ENCODE measurements around the gene SH3PXD2B. TPM values are rescaled to one million over a fixed set of nuclear protein-coding genes. Genes with fewer than 3 reads are reported as not detected.

The SH3PXD2B gene
- total RNA-seq, 1 experiment from 2014 or later = 9.4 TPM

GRCh38 chr5:172436879-172437369, 17.4 kb downstream of the SH3PXD2B start:
- no peak for DNase-seq (ENCODE audit: low spot score)

GRCh38 chr5:172436078-172436878, 18.0 kb downstream of the SH3PXD2B start:
- DNase-seq (ENCODE audit: low spot score) = no peak

- DNase-seq (ENCODE audit: low spot score) = no peak
Measured at GRCh38 chr5:172435362-172436077, 18.8 kb downstream of the SH3PXD2B start.

- DNase-seq (ENCODE audit: low spot score) = no peak
Measured at GRCh38 chr5:172434251-172434650, 20.1 kb downstream of the SH3PXD2B start.

- DNase-seq (ENCODE audit: low spot score) = no peak
Measured at GRCh38 chr5:172433513-172433912, 20.8 kb downstream of the SH3PXD2B start.

- no peak for DNase-seq (ENCODE audit: low spot score)
Measured at GRCh38 chr5:172433071-172433470, 21.3 kb downstream of the SH3PXD2B start.

- DNase-seq (ENCODE audit: low spot score) = no peak
Measured at GRCh38 chr5:172430354-172430753, 24.0 kb downstream of the SH3PXD2B start.

GRCh38 chr5:172429201-172429940, 25.0 kb downstream of the SH3PXD2B start:
- DNase-seq (ENCODE audit: low spot score) = no peak

GRCh38 chr5:172428224-172429166, 25.8 kb downstream of the SH3PXD2B start:
- DNase-seq (ENCODE audit: low spot score) = no peak

- no peak for DNase-seq (ENCODE audit: low spot score)
Measured at GRCh38 chr5:172427202-172427601, 27.1 kb downstream of the SH3PXD2B start.

GRCh38 chr5:172426086-172426485, 28.2 kb downstream of the SH3PXD2B start:
- no peak for DNase-seq (ENCODE audit: low spot score)

GRCh38 chr5:172425402-172425801, 28.9 kb downstream of the SH3PXD2B start:
- no peak for DNase-seq (ENCODE audit: low spot score)

- no peak for DNase-seq (ENCODE audit: low spot score)
Measured at GRCh38 chr5:172424808-172425207, 29.5 kb downstream of the SH3PXD2B start.

GRCh38 chr5:172424111-172424490, 30.2 kb downstream of the SH3PXD2B start:
- no peak for DNase-seq (ENCODE audit: low spot score)

- no peak for DNase-seq (ENCODE audit: low spot score)
Measured at GRCh38 chr5:172423379-172424110, 30.8 kb downstream of the SH3PXD2B start.

- no peak for DNase-seq (ENCODE audit: low spot score)
Measured at GRCh38 chr5:172422255-172422654, 32.1 kb downstream of the SH3PXD2B start.

- no peak for DNase-seq (ENCODE audit: low spot score)
Measured at GRCh38 chr5:172421020-172421419, 33.3 kb downstream of the SH3PXD2B start.

- peak; percentile 92 for DNase-seq (ENCODE audit: low spot score)
Measured at GRCh38 chr5:172420235-172420939, 33.9 kb downstream of the SH3PXD2B start.

GRCh38 chr5:172418862-172419814, 35.2 kb downstream of the SH3PXD2B start:
- no peak for DNase-seq (ENCODE audit: low spot score)
